Parathyroid adenoma (tissue), 2 donors: ENCODE data around the gene INS.

Source experiments
- H2AFZ ChIP-seq: fragments of 300-600 bp; sonication (generic); one replicate; pipeline ENCODE4 v1.7.0; 2017; ENCODE audit warnings: antibody characterized with exemption, mild to moderate bottlenecking
- H3K27ac ChIP-seq: fragments of 300-600 bp; sonication (generic); one replicate; pipeline ENCODE4 v1.7.0; 2017
- H3K27me3 ChIP-seq: fragments of 300-600 bp; sonication (generic); one replicate; pipeline ENCODE4 v1.7.0; 2017; ENCODE audit warnings: low read length; ENCODE audit not compliant: control insufficient read depth, insufficient read depth
- H3K36me3 ChIP-seq: fragments of 300-600 bp; sonication (generic); one replicate; pipeline ENCODE4 v1.7.0; 2017; ENCODE audit warnings: low read length; ENCODE audit not compliant: control insufficient read depth, insufficient read depth
- H3K4me1 ChIP-seq: fragments of 300-600 bp; sonication (generic); one replicate; pipeline ENCODE4 v1.7.0; 2017; ENCODE audit warnings: control low read depth
- H3K4me2 ChIP-seq: fragments of 300-600 bp; sonication (generic); one replicate; pipeline ENCODE4 v1.7.0; 2017; ENCODE audit warnings: low read length
- H3K4me3 ChIP-seq: fragments of 300-600 bp; sonication (generic); one replicate; pipeline ENCODE4 v1.7.0; 2017; ENCODE audit warnings: low read depth, low read length
- H3K79me2 ChIP-seq: fragments of 300-600 bp; sonication (generic); one replicate; pipeline ENCODE4 v1.7.0; 2017; ENCODE audit warnings: control low read depth
- H3K9ac ChIP-seq: fragments of 300-600 bp; sonication (generic); one replicate; pipeline ENCODE4 v1.7.0; 2017; ENCODE audit warnings: mild to moderate bottlenecking
- H3K9me3 ChIP-seq: fragments of 300-600 bp; sonication (generic); one replicate; pipeline ENCODE4 v1.7.0; 2017; ENCODE audit warnings: low read length; ENCODE audit not compliant: control insufficient read depth
- TF ChIP-seq, protein P1 (sequence below): fragments of 300-600 bp; sonication (generic); IDR thresholded peaks from one replicate; pipeline ENCODE4 v1.7.0; 2017; ENCODE audit warnings: antibody characterized with exemption, mild to moderate bottlenecking
- donor health status: primary hyperparathyroidism.

INS gene

DNA sequence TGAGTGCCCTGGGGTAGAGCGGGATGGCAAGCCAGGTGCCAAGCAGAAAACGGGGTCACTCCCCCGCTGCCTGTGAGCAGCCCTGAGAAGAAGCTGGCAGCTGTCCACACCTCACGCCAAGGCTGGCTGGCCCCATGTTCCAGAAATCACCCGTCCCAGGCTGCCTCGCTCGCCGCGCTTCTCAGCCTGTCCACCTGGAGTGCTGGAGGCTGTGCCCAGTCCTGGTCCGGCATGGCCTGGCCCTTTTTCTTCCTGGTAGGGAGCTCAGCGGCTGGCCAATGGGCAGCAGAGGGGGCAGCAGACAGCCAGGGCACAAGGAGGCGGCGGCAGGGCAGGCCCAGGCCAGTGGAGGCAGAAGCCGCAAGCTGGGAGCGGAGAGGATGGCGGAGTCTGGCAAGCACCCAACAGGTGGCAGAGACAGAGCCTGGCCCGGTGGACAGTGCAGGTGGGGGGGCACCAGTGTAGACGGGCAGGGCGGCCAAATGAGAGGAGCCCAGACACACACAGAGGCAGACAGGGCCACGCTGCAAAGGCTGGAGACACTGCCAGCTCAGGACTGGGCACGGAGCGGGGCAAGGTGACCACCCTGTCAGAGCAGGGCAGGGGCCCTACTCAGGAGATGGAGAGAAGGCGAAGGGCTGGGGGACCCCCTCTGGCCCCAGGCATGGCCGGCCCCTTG lies 47.8 kb upstream of the INS start:
- no peaks in the 10 kb centered on the region for H3K79me2 ChIP-seq
- H2AFZ ChIP-seq: no peak overlapping the region
- no peaks in the 10 kb centered on the region for H3K27me3 ChIP-seq
- no peak overlapping the region for H3K4me3 ChIP-seq
- no peaks in the 10 kb centered on the region for H3K4me1 ChIP-seq
- TF ChIP-seq, protein P1, sequence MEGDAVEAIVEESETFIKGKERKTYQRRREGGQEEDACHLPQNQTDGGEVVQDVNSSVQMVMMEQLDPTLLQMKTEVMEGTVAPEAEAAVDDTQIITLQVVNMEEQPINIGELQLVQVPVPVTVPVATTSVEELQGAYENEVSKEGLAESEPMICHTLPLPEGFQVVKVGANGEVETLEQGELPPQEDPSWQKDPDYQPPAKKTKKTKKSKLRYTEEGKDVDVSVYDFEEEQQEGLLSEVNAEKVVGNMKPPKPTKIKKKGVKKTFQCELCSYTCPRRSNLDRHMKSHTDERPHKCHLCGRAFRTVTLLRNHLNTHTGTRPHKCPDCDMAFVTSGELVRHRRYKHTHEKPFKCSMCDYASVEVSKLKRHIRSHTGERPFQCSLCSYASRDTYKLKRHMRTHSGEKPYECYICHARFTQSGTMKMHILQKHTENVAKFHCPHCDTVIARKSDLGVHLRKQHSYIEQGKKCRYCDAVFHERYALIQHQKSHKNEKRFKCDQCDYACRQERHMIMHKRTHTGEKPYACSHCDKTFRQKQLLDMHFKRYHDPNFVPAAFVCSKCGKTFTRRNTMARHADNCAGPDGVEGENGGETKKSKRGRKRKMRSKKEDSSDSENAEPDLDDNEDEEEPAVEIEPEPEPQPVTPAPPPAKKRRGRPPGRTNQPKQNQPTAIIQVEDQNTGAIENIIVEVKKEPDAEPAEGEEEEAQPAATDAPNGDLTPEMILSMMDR: no peak
- no peaks in the 10 kb centered on the region for H3K36me3 ChIP-seq
- H3K9me3 ChIP-seq: no peaks in the 10 kb centered on the region
- H3K9ac ChIP-seq: no peak overlapping the region
- no peak overlapping the region for H3K27ac ChIP-seq
- no peak overlapping the region for H3K4me2 ChIP-seq

DNA sequence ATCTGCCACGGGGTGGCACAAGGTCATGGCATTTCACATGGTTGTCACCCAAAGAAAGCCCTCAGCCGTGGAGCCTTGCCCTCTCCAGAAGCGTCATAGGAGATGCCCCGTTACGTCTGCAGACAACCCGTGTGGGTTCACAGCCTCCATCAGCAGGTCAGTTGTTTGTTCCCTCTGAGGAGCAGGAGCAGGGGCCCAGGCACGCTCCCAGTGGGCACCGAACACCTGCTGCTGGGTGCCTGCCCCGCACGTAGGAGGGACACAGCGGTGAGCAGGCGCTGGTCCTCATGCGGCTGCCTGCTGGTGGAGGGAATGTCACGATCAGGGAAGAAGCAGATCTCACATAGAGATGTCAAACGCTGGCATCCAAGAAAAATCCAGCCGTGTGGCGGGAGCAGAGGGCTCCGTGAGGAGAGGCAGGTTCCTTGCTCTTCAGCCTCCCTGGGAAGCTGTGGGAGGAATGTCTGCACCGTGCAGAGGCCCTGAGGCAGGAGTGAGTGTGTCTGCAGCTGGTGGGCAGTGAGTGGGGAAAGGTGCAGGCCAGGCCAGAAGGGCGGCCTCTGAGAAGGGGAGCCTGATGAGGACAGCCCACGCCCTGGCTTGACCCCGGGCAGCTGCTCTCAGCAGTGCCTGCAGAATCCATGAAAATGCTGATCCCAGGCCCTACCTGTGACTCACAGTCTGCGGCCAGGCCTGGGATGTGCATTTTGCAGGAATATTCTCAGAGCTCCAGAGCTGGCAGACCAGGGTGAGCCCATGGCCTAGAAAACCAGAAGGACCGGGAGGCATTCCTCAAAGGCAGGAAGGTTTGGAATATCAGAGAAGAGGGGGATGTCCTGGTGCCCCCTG lies 47.0 kb upstream of the INS start:
- TF ChIP-seq, protein P1: no peak
- Histone ChIP-seq H3K4me1 (no peaks in the 10 kb centered on the region), H3K27me3 (no peaks in the 10 kb centered on the region), H2AFZ (no peak overlapping the region), H3K9ac (no peak overlapping the region), H3K4me2 (no peak overlapping the region), H3K9me3 (no peaks in the 10 kb centered on the region), H3K79me2 (no peaks in the 10 kb centered on the region), H3K36me3 (no peaks in the 10 kb centered on the region), H3K4me3 (no peak overlapping the region), H3K27ac (no peak overlapping the region)

DNA sequence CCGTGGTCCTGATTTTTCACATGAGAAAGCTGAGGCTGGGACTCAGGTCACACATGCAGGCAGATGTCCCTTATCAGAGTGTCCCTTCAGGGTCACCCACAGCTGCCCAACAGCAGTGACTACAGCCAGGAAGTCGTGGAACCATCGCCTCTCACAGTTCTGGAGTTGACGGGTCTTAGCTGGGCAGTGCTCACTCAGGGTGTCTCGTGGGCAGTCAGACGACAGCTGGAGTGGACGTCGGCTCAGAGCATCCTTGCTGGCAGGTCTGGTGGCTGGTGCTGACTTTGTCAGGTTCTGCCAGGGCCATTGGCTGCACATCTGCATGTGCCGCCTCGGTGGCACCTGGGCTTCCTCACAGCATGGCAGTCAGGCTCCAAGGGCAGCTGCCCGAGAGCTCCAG lies 46.2 kb upstream of the INS start:
- Histone ChIP-seq H3K36me3 (no peaks in the 10 kb centered on the region), H3K79me2 (no peaks in the 10 kb centered on the region), H3K27me3 (no peaks in the 10 kb centered on the region), H3K9ac (no peak overlapping the region), H3K9me3 (no peaks in the 10 kb centered on the region), H3K4me1 (no peaks in the 10 kb centered on the region), H3K4me2 (no peak overlapping the region), H2AFZ (no peak overlapping the region), H3K4me3 (no peak overlapping the region), H3K27ac (no peak overlapping the region)
- TF ChIP-seq, protein P1: no peak

DNA sequence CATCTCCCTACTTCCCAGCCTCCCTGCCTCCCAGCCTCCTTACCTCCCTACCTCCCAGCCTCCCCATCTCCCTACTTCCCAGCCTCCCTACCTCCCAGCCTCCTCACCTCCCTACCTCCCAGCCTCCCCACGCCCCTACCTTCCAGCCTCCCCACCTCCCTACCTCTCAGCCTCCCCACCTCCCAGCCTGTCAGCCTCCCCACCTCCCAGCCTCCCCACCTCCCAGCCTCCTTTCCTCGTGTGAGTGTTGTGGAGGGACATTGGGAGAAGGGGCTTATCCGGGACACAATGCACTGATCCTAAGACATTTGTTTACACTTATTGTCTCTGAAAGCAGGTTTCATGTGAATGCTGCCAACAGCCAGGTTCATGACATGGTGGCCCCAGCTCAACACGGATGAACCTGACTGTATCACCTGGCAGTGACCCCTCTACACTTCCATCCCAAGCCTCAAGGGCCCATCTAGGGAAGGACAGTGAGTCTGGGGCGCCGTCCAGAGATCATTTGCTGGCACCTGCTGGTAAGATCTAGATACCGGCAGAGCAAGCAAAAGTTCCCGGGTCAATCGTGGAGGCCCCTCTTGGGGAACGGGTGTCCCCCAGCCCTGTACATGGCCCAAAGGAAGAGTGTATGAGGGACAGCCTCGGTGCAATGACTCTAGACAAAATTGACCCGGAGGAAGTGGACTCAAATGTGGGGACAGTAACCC lies 45.1 kb upstream of the INS start:
- no peaks in the 10 kb centered on the region for H3K4me1 ChIP-seq
- H3K79me2 ChIP-seq: no peaks in the 10 kb centered on the region
- no peak overlapping the region for H3K4me3 ChIP-seq
- no peaks in the 10 kb centered on the region for H3K27me3 ChIP-seq
- no peak overlapping the region for H3K9ac ChIP-seq
- TF ChIP-seq, protein P1: no peak
- H2AFZ ChIP-seq: no peak overlapping the region
- H3K36me3 ChIP-seq: no peaks in the 10 kb centered on the region
- no peak overlapping the region for H3K4me2 ChIP-seq
- no peak overlapping the region for H3K27ac ChIP-seq
- no peaks in the 10 kb centered on the region for H3K9me3 ChIP-seq
